ACHN (cell line): ENCODE data around the gene GRN.
A peak's percentile ranks its signal among the peaks of the same experiment; 100 is the strongest.

Experiments used
- DNase-seq: peaks from one replicate; pipeline ENCODE4 v3.0.0-alpha.2; 2015
- in situ Hi-C: cut with HindIII; loops from 2 replicates; pipeline ENCODE4 v1.10.0; 2017; ENCODE audit warnings: low sequenced_read_pairs, low pct_ligation_motif_present, low pct_unique_long_range_greater_than_20kb

Gene GRN

GRCh38 chr17:44344939-44345453 is at the start of gene GRN:
TSS of gene GRN (plus strand) at chr17:44345302. CDS start at chr17:44349165, 3,863 bp downstream.
- in situ Hi-C loops: no loop called here
- DNase-seq: peak; percentile 99

- in situ Hi-C loops: no loop called here
These were observed 47.1 kb upstream of the GRN start for GRCh38 chr17:44297975-44298374.

GRCh38 chr17:44304651-44305050 is 40.5 kb upstream of the GRN start:
- DNase-seq: no peak
- in situ Hi-C loops: no loop called here

More at GRCh38 chr17:44297975-44298374, 47.1 kb upstream of the GRN start:
- DNase-seq: no peak

- in situ Hi-C loops: no loop called here
- peak; percentile 82 for DNase-seq
These were observed 37.5 kb upstream of the GRN start for GRCh38 chr17:44307387-44308186.

GRCh38 chr17:44308320-44308818 is 36.7 kb upstream of the GRN start, which contains the start of gene RUNDC3A:
TSS of gene RUNDC3A (plus strand) at chr17:44308601. CDS start at chr17:44308833, 232 bp downstream.
- in situ Hi-C loops: no loop called here
- DNase-seq: peak; percentile 93

GRCh38 chr17:44308865-44309264 is 36.2 kb upstream of the GRN start:
- DNase-seq: no peak
- in situ Hi-C loops: no loop called here

- DNase-seq: no peak
- in situ Hi-C loops: no loop called here
These were observed 35.6 kb upstream of the GRN start for GRCh38 chr17:44309472-44309871.

GRCh38 chr17:44310188-44310587 is 34.9 kb upstream of the GRN start:
- DNase-seq: no peak
- in situ Hi-C loops: no loop called here

- in situ Hi-C loops: no loop called here
- DNase-seq: no peak
These were observed 34.3 kb upstream of the GRN start for GRCh38 chr17:44310609-44311376.

GRCh38 chr17:44311562-44312181 is 33.4 kb upstream of the GRN start:
- in situ Hi-C loops: no loop called here
- DNase-seq: no peak

GRCh38 chr17:44312396-44313104 is 32.6 kb upstream of the GRN start:
- no peak for DNase-seq
- in situ Hi-C loops: no loop called here

GRCh38 chr17:44314031-44314430 is 31.1 kb upstream of the GRN start:
- DNase-seq: no peak
- in situ Hi-C loops: no loop called here

GRCh38 chr17:44314524-44314868 is 30.6 kb upstream of the GRN start:
- no peak for DNase-seq
- in situ Hi-C loops: no loop called here

GRCh38 chr17:44314869-44315661 is 30.0 kb upstream of the GRN start:
- in situ Hi-C loops: no loop called here
- DNase-seq: peak; percentile 65

GRCh38 chr17:44315760-44316731 is 29.1 kb upstream of the GRN start:
- no peak for DNase-seq
- in situ Hi-C loops: no loop called here

GRCh38 chr17:44317545-44317944 is 27.6 kb upstream of the GRN start:
- in situ Hi-C loops: no loop called here
- DNase-seq: no peak
